LoVo (cell line): Measurements from ENCODE around the gene WDR7.

Experiments
- DNase-seq: peaks from one replicate; pipeline ENCODE4 v3.0.0-alpha.2; 2016; ENCODE audit warnings: low spot score

The WDR7 gene

DNA sequence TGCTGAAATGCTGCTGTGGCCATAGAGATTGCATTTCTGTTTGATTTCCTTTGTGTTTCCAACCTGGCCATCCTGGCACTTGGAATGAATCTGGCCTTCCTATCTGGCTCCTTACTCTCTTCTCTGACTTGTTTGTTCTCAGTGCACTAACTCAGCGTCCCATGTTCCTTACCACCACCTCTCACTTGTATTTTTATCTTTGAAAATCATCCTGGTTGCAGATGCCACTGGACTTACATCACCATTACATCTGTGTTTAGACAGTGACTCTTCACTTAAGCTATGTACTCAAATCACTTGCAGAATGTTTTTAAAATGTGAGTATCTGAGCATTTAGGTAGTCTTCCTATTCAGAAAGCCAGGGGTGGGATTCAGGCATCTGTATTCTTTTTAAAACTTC, 239.5 kb downstream of the WDR7 start:
- no peak for DNase-seq

DNA sequence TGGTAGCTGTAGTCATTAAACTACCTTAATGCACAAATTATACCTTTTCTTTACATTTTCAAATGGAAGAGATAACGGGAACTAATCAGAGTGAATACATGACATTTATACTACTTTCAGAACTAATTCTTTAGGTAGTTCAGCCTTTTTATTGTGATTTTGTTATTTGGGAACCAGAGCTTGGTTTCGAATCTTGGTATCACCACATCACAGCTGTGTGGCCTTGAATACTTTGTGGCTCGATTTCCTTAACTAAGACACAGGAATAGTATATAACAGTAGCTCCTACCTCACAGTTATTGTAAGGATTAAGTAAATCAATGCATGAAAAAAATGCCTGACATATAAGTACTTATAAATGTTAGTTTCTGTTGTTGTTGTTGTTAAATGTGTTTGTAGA, 240.0 kb downstream of the WDR7 start:
- DNase-seq: no peak

DNA sequence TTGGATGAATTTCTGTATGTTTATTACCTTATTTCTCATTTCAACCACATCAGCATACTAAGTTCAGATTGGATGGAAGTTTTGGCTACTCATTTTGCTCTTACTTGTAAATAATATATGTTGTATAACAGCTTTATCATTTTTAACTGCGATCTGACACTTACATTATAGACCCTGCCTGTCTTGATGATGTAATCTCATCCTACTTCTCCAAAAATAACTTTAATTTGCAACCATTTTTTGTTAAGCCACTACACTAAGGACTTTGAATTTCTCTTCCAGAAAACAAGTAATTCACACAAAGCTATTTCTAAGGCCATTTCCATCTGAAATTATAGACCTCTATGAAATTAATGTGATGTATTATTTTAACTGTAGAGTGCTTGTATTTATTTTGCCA, 240.7 kb downstream of the WDR7 start:
- DNase-seq: no peak

DNA sequence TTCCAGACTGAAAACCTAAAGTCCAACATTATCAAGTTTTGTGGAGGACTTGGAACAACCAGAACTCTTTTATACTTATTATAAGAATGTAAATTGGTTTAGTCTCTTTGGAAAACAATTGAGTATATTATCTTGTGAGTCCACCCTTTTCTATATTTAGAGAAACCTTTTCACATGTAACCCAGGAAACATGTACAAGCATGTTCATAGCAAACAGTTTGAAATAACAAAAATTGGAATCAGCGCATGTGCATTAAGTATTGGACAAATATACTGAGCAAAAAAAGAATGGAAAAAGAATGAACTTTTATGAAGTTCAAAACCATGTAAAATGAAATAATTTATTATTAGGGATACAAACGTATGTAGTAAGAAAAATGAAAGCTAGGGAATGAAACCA, 246.0 kb downstream of the WDR7 start:
- no peak for DNase-seq

DNA sequence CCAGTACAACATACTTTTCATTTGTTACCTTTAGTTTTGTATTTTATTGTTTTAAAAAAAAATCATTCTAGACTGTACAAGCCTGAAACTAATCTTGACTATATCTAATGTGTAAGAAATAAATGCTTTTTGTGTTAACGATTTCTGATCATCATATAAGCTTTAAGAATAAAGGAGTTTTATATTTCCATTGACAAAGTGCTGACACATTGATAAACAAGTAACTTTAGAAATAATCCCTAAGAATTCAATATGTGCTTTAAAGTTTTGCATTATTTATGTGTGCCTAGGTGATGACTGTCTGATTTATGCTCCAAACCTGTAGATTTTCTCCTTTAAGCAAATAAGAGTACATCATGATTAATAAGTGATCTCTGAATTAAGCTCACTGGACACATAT, 248.5 kb downstream of the WDR7 start:
- no peak for DNase-seq

DNA sequence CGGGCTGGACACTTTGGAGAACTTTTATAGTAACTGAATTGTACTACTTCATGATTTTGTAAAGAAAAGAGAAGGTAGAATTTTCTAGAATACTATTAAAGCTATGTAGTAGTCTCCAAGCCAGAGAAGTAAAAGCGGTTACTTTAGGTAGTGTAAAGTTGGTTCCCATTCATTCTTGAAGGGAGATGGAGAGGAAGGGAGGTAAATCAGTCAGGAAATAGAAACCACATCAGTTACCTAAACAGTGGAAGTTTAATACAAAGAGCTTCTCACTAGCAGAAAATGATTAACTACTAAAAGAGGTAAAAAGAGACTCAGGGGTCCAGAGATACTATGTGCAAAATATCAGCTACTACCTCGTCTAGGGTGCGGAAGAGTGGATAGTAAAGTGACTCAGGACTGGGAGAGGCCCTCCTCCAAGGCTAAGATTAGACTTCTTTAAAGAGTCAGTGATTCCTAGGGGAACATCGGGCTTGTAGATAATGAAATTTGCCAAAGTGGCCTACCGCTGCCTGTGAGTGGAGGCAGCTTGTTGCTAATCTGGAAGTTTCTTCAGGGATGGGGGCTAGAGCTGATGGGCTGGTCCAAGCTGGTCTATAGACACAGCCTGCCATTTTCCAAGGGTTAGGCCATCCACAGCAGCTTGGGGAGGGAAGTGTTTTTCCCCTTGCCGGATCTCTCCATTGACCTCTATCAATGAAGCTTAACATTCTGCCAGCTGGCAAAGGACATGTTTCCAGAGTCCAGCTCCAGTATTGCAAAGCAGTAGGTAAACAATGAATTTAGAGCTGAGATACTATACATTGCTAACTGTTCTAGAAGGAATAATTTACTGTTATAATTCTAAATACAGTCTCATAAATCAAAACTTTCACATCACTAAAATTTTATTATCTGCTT, 249.3 kb downstream of the WDR7 start:
- DNase-seq: no peak

DNA sequence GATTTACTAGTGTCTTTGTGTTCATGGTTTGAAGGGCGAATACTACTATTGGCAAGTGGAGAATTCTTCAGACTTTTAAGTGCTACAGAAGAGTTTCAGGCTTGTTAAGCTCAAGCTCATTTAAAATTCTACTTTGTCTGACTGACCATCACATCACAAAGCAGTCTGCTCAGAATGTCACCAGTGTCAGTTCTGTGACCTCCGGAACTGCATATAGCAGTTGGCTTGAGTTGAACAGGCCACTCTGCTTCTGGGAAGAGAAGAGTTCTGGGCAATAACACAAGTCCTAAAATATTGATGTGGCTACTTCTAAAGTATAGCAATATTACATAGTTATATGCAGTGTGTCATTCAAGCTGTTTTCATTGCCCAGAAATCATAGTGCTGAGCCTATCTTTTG, 250.8 kb downstream of the WDR7 start:
- no peak for DNase-seq

DNA sequence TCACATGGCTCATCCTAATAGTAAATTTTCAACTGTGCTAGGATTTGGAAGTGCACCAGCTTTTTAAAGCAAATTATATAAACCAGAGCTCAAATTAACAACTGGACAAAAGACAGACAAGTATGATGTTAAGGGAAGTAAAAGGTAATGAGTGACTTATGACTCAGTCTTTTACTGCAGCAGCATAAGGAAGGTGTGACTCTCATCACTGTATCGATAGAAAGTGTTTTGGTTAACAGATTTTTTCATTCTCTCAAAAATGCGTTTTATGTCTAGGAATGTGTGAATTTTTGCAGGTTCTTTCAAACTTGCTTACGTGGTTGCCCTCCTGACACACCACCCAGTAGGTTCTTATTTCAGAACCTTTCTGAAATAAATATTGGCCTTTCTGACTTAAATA, 251.5 kb downstream of the WDR7 start:
- DNase-seq: peak; percentile 35

DNA sequence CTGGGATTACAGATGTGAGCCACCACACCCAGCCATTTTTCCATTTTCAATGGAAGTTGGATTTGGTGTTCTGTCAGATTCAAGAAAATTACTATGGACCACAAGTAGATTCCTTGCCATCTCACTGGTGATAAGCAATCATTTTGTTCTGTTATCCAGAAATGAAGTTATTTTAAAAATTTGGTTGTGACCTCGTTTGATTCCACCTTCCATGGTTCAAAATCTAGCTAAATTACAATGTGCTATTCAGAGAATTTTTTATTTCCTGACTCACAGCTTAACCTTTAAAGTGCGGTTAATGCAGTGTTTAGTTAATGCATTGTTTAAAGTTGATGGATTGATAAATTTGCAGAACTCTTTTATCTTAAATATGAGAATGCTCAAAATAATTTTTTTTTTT, 252.5 kb downstream of the WDR7 start:
- DNase-seq: no peak

DNA sequence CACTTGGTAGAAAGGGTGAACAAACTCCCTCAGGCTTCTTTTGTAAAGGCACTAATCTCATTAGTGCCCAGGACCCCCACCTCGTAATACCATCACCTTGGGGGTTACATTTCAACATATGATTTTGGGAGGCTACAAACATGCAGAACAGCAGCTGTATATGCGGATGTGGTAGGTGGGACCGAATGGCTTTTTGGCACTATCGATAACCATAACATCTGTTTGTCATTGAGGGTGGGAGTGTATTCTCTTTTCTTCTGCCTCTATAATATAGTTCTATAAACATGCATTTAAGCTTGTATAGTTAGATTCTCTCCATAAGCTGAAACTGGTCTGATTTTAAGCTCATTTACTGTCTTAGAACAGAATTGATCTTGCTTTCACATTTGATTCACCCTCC, 256.6 kb downstream of the WDR7 start:
- DNase-seq: no peak

DNA sequence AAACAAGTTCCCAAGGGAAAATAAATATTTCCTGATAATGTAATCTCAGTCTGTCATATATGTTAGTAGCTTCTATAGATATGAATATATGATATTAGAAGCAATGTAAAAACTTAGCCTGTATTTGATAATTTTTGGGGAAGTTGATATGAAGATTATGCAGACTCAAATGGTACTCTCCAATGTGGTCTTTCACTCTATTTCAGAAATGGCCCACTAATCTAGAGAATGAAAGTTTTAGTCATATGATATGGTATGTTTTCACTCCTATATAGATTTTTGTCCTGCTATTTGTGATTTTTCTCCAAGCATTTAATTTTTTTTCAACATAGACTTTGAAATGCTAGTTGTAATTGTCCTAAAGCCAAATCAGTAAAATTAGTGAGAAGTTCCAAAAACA, 259.1 kb downstream of the WDR7 start:
- no peak for DNase-seq

DNA sequence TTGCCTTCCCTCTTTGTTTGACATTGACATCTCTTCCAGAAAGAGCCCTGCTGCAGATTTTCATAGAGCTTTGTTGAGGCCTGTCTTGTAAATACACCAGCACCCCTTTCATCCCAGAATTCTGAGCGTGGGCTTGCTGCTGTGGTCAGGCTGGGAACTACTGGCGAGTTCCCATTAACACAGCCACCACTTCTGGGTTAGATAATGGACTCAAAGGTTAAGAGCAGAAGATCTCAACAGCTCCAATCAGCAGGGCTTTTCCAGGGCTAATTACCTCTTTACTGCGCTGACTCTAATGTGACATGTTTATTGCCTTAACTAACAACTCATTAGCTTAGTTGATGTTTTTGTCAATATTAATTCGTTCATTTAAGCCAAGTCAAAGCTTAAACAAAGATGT, 259.8 kb downstream of the WDR7 start:
- no peak for DNase-seq

DNA sequence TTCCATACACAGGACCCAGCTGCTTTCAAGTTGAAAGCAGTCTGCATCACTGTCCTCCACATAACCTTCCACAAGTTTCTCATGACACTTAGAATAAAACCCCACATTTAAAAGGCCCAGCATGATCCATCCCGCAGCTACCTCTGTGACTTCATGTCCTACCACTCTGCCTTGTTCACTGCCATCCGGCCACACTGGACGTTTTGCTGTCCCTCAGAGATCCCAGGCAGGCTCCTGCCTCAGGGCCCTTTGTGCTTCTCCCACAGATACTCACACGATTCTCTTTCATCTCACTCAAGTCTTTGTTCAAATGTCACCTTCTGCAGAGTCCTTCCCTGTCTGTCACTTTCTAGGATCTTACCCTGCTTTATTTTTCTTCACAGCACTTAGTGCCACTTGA, 262.8 kb downstream of the WDR7 start:
- DNase-seq: no peak

DNA sequence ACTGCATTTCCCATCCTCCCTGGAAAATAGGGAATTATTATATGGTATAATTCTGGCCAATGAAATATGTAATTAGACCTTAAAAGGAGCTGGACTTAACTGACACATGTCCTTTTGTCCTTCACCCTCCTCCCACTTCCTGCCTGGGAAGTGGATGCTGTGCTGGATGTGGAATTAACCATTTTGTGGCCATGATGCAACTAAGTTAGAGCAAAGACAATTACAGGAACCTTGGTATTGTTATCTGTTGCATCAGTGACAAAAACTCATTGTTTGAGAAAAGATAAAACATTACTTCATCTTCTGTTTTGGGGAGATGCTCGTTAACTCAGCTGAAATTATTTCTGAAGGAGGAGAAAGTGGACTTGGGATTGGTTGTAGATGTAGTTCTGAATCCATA, 268.0 kb downstream of the WDR7 start:
- no peak for DNase-seq

DNA sequence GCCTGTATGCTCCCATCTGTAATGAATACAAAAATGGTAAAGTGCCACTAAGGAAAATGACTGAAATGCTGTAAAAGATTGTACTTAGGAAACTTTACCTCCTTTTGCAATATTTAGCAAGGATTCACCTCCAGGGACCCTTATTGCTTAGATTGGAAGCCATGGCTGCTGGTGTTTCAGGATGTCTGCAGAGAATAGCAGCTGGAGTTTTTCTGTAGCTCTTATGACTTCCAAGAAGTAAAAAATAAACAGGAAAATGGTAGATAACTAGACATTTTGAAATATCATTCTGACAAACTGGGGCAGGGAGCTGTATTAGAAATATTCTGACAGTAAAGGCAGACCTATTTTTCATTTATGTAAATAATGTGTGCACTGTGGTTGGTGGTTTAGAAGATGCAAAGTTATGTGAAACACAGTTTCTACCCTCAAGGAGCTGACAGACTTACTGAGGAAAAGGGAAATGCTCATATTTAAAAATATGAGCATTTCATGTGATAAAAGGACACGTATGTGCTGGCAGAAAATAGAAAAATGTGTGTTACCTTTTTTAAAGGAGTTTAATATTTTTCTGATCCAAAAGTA, 270.8 kb downstream of the WDR7 start:
- no peak for DNase-seq

DNA sequence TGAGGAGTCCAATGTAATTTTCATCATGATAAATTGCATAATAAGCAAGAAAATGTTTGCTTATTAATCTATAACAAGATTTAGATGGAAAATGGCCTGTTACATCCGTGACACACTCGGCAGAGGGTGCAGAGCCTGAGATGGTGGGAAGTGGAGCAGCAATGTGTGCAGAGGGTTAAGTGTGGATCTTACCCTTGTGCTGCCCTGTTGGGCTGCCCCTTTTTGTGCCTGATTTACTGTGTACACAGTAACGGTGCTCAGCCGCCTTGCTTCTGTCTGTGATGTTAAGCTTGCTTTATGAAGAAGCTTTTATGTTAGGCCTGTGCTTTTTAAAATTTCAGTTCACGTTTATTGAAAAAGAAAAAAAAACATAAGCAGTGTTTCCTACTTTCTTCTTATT, 275.6 kb downstream of the WDR7 start:
- no peak for DNase-seq

DNA sequence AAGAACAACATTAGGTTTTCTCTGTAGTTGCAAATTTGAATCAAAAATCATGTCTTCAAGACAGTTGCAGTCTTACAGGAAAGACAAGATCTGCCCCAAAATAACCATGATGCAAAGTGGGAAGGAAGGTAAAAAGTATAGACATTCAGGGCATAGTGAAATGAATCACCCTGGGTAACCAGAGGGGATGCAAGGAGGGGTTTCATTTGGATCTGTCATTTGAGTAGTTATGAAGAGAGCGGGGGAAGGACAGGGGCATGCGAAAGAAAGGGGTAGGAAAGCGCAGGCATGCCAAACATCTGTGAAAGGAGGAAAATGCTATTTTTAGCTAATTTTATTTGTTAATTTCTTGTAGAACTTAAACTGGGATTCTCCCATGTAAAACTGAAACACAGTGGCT, 276.6 kb downstream of the WDR7 start:
- DNase-seq: no peak

DNA sequence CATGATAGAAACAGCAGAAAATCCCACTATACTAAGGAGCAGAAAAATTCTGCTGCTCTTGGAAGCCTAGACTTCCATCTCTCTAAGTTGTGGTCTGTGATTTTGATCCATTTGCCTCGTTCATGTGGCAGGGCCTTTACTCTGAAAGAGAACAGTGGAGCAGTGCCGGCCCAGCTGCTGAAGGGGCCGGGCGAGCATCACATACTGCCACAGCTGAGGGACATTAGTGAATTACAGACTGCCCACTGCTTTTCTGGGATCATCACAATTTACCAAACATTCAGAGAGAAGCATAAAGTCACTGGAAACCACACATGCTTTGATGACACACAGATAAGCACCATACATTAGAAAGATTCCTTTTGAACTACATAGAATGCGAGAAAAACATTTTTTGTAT, 278.7 kb downstream of the WDR7 start:
- DNase-seq: no peak

DNA sequence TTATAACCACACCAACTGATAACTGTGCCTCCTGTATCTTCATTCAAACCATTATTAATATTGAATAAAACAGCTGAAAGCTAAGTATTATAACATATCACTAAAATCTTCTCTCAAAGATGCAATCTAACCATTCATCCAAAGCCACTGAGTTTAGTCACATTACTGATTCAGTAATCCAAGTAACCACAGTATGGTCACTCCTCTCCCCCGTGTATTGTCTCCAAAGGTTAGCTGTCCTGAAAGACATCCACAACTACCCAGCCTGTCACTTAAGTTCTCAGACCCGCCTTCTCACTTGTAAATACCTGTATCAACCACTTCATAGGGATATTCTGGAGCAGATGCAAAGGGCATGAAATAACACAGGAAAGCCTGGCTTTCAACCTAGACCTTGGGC, 282.3 kb downstream of the WDR7 start:
- no peak for DNase-seq

DNA sequence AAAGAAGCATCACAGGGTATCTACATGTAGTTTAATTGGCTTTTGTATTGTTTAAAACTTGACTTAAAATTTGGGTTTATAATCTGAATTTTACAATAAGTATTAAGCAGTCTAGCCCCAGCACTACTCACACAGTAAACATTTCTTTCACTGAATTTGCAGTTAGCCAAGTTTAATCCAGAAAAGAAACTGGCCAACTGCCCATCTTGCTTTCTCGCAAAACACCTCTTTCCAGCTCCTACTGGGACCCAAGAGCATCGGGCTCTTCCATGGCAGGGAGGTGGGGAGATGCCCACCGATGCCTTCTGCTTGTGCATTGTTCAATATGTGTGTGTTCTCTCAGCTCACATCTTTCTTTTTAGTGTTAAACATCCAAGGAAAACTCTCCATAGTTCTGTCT, 283.0 kb downstream of the WDR7 start:
- no peak for DNase-seq

DNA sequence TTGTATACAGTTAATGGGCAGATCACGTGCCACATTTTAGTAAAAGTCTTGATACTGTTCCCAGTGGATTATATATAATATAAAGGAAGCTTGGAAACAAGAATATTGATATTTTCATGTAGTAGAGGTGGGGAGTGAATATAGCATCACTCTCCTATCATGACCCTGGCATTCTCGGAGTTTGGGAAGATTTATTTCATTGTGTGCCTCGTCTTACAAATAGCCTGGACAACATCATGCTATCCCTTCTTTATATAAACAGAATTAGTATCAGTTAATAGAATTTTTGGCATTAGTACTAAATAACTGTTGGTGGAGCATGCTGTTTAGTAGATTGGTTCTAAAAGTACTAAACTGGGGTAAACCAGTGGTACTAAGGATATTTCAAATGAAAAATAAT, 283.7 kb downstream of the WDR7 start:
- DNase-seq: no peak

DNA sequence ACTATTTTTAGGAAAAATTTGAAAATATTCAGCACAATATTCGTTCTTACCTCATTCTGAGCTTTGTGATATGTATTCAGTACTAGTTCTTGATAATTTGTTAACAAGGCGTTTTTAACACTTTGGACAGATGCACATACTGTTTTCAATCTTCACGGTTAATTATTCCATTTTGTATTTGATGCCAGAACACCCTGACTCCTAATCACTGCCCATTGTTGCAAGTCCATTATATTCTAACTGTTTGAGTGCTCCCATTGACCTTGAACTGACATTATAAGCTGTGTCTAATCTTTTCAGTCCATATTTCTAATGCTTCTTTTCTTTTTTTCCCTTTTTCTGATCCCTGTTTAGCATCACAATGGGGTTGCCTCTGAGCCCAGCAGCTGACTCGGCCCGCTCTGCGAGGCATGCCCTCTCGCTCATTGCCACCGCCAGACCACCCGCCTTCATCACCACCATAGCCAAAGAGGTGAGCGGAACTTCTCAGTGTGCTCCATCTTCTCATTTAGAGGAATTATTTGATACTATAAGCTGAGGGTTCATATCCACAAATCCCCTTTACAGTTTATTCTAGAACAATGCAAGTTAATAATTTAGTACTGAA, 284.4 kb downstream of the WDR7 start:
- DNase-seq: no peak

DNA sequence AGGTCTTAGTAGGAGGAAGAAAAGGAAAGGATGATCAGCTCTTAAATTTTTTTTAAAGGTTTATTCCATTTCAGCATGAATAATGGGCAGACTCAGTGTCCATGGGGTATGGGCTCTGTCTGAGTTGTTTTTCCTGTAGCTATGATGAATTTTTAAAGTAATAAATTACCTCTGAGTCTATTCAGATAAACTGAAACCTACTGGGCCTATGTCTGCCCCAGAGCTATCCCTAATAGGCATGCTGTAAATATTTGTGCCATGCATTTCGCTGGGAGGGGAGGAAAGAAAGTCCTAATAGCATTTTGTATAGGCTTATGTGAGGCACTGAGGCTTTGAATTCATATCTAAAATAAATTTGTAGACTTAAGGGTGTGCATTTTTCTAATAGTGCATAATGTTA, 285.3 kb downstream of the WDR7 start:
- DNase-seq: no peak
